SK-N-SH (cell line): ENCODE results near the gene WDR74. TPM values are rescaled to one million over a fixed set of nuclear protein-coding genes. Genes with fewer than 3 reads are reported as not detected.

Experiments
- CTCF ChIA-PET: fragments of 300-600, 350-600 bp; formaldehyde crosslinking; extraction: SDS; loops from one replicate; lab custom pipeline; 2021; lab: Yijun Ruan, JAX
- POLR2A ChIA-PET: fragments of 350-600 bp; sonication (Branson Sonifier 250); formaldehyde crosslinking; extraction: SDS; loops from one replicate; lab custom pipeline; 2020; ENCODE audit warnings: antibody characterized with exemption, inconsistent platforms; lab: Yijun Ruan, JAX
- DNase-seq: peaks from one replicate; pipeline ENCODE4 v3.0.0; 2012
- H2AFZ ChIP-seq: fragments of 200-600 bp; sonication (generic); 2 replicates; pipeline ENCODE4 v1.8.1; 2016; ENCODE audit warnings: antibody characterized with exemption, mild to moderate bottlenecking, low read depth
- H3F3A ChIP-seq: fragments of 200-600 bp; sonication (generic); replicated peaks from 2 replicates; pipeline ENCODE3; 2016; ENCODE audit warnings: antibody characterized with exemption, mild to moderate bottlenecking; ENCODE audit not compliant: insufficient read depth
- H3K27ac ChIP-seq, 2 experiments: fragments of 200-500 bp in 1 of 2; fragments of 200-600 bp in 1 of 2; sonication (Bioruptor generic) in 1 of 2; sonication (generic), shearing (Covaris generic) in 1 of 2; 2 replicates each; pipeline versions ENCODE4 v1.5.1 to v1.6.1; 2014 to 2016; ENCODE audit warnings: low read depth in 2 of 2, inconsistent platforms in 1 of 2, low read length in 1 of 2, mild to moderate bottlenecking in 1 of 2, mixed read lengths in 1 of 2
- H3K27me3 ChIP-seq: fragments of 200-600 bp; sonication (generic), shearing (Covaris generic); 2 replicates; pipeline ENCODE4 v1.6.1; 2016; ENCODE audit warnings: mixed run types; ENCODE audit not compliant: insufficient read depth
- H3K36me3 ChIP-seq, 2 experiments: fragments of 200-500 bp in 1 of 2; fragments of 200-600 bp in 1 of 2; sonication (Bioruptor generic) in 1 of 2; sonication (generic) in 1 of 2; replicated peaks in 1 of 2; 2 replicates each; pipeline versions ENCODE3 to v1.5.1; 2014 to 2016; ENCODE audit warnings: low read length in 1 of 2, mild to moderate bottlenecking in 1 of 2; ENCODE audit not compliant: insufficient read depth in 2 of 2, control insufficient read depth in 1 of 2
- H3K4me1 ChIP-seq, 2 experiments: fragments of 200-500 bp in 1 of 2; fragments of 200-600 bp in 1 of 2; sonication (Bioruptor generic) in 1 of 2; sonication (generic), shearing (Covaris generic) in 1 of 2; 2 replicates each; pipeline versions ENCODE4 v1.5.1 to v1.6.1; 2014 to 2016; ENCODE audit warnings: low read depth in 1 of 2, low read length in 1 of 2, mixed run types in 1 of 2; ENCODE audit not compliant: insufficient read depth in 2 of 2, control insufficient read depth in 1 of 2
- H3K4me2 ChIP-seq: fragments of 200-600 bp; sonication (generic), shearing (Covaris generic); 2 replicates; pipeline ENCODE4 v1.6.1; 2017; ENCODE audit warnings: mixed run types
- H3K4me3 ChIP-seq, 2 experiments: fragments of 200-500 bp in 1 of 2; fragments of 200-600 bp in 1 of 2; sonication (Bioruptor generic) in 1 of 2; sonication (generic), shearing (Covaris generic) in 1 of 2; 2 replicates each; pipeline versions ENCODE4 v1.5.1 to v1.8.1; 2014 to 2016; ENCODE audit warnings: low read depth in 2 of 2, inconsistent platforms in 1 of 2, low read length in 1 of 2, mild to moderate bottlenecking in 1 of 2, mixed read lengths in 1 of 2, moderate library complexity in 1 of 2
- H3K79me2 ChIP-seq: fragments of 200-600 bp; sonication (generic); 2 replicates; pipeline ENCODE4 v1.8.1; 2017; ENCODE audit warnings: mild to moderate bottlenecking; ENCODE audit not compliant: insufficient read depth
- H3K9ac ChIP-seq: fragments of 200-600 bp; sonication (generic); 2 replicates; pipeline ENCODE4 v1.6.1; 2017; ENCODE audit warnings: mixed run types
- H3K9me2 ChIP-seq: fragments of 200-600 bp; sonication (generic); 2 replicates; pipeline ENCODE4 v1.6.1; 2017; ENCODE audit warnings: mixed run types
- H3K9me3 ChIP-seq: fragments of 200-600 bp; sonication (generic); 2 replicates; pipeline ENCODE4 v1.6.1; 2017; ENCODE audit warnings: mixed run types, mild to moderate bottlenecking, moderate library complexity
- H4K20me1 ChIP-seq: fragments of 200-600 bp; sonication (generic); 2 replicates; pipeline ENCODE4 v1.6.1; 2017; ENCODE audit warnings: mild to moderate bottlenecking, mixed run types; ENCODE audit not compliant: insufficient read depth
- CTCF ChIP-seq: fragments of 200-600 bp; sonication (generic); IDR thresholded peaks from 2 replicates; pipeline ENCODE4 v1.6.1; 2017; ENCODE audit warnings: antibody characterized with exemption, mild to moderate bottlenecking, moderate library complexity
- EZH2phosphoT487 ChIP-seq: fragments of 200-600 bp; sonication (generic); IDR thresholded peaks from 2 replicates; pipeline ENCODE4 v1.6.1; 2017; ENCODE audit warnings: low read depth, mixed run types, mild to moderate bottlenecking, antibody characterized with exemption, moderate library complexity, borderline replicate concordance
- IRF3 ChIP-seq: fragments of 150-350 bp; IDR thresholded peaks from 2 replicates; pipeline ENCODE4 v1.6.1; 2016; ENCODE audit warnings: mild to moderate bottlenecking, low read depth, low read length
- MAX ChIP-seq: IDR thresholded peaks from 2 replicates; pipeline ENCODE4 v1.4.0; 2012; ENCODE audit warnings: low read depth
- MEF2A ChIP-seq: IDR thresholded peaks from 2 replicates; pipeline ENCODE4 v1.4.0; 2012; ENCODE audit warnings: low read depth, borderline replicate concordance
- NFIC ChIP-seq: IDR thresholded peaks from 2 replicates; pipeline ENCODE4 v1.4.0; 2012; ENCODE audit warnings: borderline replicate concordance
- PBX3 ChIP-seq: IDR thresholded peaks from 2 replicates; pipeline ENCODE4; 2012
- RCOR1 ChIP-seq: fragments of 150-350 bp; IDR thresholded peaks from 2 replicates; pipeline ENCODE4 v1.6.1; 2017; ENCODE audit warnings: antibody characterized with exemption, low read length
- TAF1 ChIP-seq: IDR thresholded peaks from 2 replicates; pipeline ENCODE4 v1.6.1; 2012; ENCODE audit warnings: low read depth, mild to moderate bottlenecking, low read length, moderate library complexity, borderline replicate concordance
- USF1 ChIP-seq: IDR thresholded peaks from 2 replicates; pipeline ENCODE4 v1.4.0; 2012; ENCODE audit warnings: low read depth, borderline replicate concordance
- YY1 ChIP-seq: IDR thresholded peaks from 2 replicates; pipeline ENCODE4 v1.4.0; 2012; ENCODE audit warnings: low read depth, mild to moderate bottlenecking
- ZBTB33 ChIP-seq: IDR thresholded peaks from 2 replicates; pipeline ENCODE4 v1.4.0; 2012; ENCODE audit warnings: low read depth, borderline replicate concordance
- WGBS: methylation state at CpG from one replicate; pipeline ENCODE4 v1.1.6; 2017; ENCODE audit warnings: low lambda C conversion rate; 5-methylcytosine and 5-hydroxymethylcytosine counted together
- polyA plus RNA-seq, 3 experiments: library from polyadenylated mRNA; depleted of rRNA; stranded (reverse); fragments of >200 nt; gene quantifications; 2 replicates each; pipeline ENCODE4 v1.2.3, GENCODE V29; 2012

The WDR74 gene
- polyA plus RNA-seq, 1 of the 3 experiments (the other 2 are of a cell fraction) = 132 TPM

- POLR2A ChIA-PET = interaction anchor here (0.6 kb wide), 1 partner anchor 21 kb away, joined by 3 read pairs; the partner anchor contains the start of gene STX5
- no peaks in the 10 kb centered on the region for H3K79me2 ChIP-seq
- H3K9me2 ChIP-seq = no peaks in the 10 kb centered on the region
- CTCF ChIA-PET = no interaction called here
- H3F3A ChIP-seq = peaks cover 22% of the 10 kb centered on the region
- no peak for DNase-seq
- no peaks in the 10 kb centered on the region for H3K9me3 ChIP-seq
- 59% methylated on average over 1 of the region's 1 CpG for WGBS
- TF ChIP-seq RCOR1 = no peak
- H3K4me3 ChIP-seq = no peak overlapping the region
- H3K27me3 ChIP-seq = no peaks in the 10 kb centered on the region
- no peak overlapping the region for H3K27ac ChIP-seq
- peaks cover 0 to 3% of the 10 kb centered on the region in 2 experiments for H3K36me3 ChIP-seq
- no peak overlapping the region for H3K4me2 ChIP-seq
- no peak overlapping the region for H2AFZ ChIP-seq
- no peak overlapping the region for H3K9ac ChIP-seq
- no peaks in the 10 kb centered on the region for H4K20me1 ChIP-seq
- peaks cover 0 to 4% of the 10 kb centered on the region in 2 experiments; a peak in 1 of 4 replicates for H3K4me1 ChIP-seq
Measured at GRCh38 chr11:62810748-62811147, 28.6 kb downstream of the WDR74 start.

GRCh38 chr11:62806611-62807121, 32.7 kb downstream of the WDR74 start:
- Histone ChIP-seq H3K9me2 (no peaks in the 10 kb centered on the region), H3K27ac (no peak overlapping the region), H2AFZ (no peak overlapping the region), H3K4me3 (no peak overlapping the region), H3K27me3 (no peaks in the 10 kb centered on the region), H3K4me2 (no peak overlapping the region), H3K79me2 (peaks cover 35% of the 10 kb centered on the region), H3F3A (peaks cover 30% of the 10 kb centered on the region), H3K9ac (no peak overlapping the region), H4K20me1 (peaks cover 16% of the 10 kb centered on the region), H3K36me3 (peaks cover 16 to 22% of the 10 kb centered on the region in 2 experiments), H3K9me3 (no peaks in the 10 kb centered on the region), H3K4me1 (peaks cover 8 to 18% of the 10 kb centered on the region in 2 experiments)
- CTCF ChIA-PET = interaction anchor here (0.9 to 1.8 kb wide), 7 partner anchors 10 to 78 kb away, joined by 3 to 9 read pairs (median 4); partner anchors contain the start of gene SLC3A2
- WGBS = 65% methylated on average over 3 of the region's 5 CpGs
- TF ChIP-seq USF1 (no peak), MAX (no peak), CTCF (no peak), MEF2A (no peak), PBX3 (no peak), EZH2phosphoT487 (no peak), YY1 (no peak), TAF1 (no peak), NFIC (no peak), IRF3 (no peak), ZBTB33 (no peak)
- POLR2A ChIA-PET = interaction anchor here (0.6 to 3.7 kb wide), 9 partner anchors 8 to 54 kb away, joined by 3 to 27 read pairs (median 4); no protein-coding TSS in a partner anchor
- no peak for DNase-seq
